Transverse colon (tissue), 4 donors: ENCODE measurements around the gene PCBP2. TPM values are rescaled to one million over a fixed set of nuclear protein-coding genes. Genes with fewer than 3 reads are reported as not detected.

Source experiments
- DNase-seq: peaks from one replicate; pipeline ENCODE4 v3.0.0-alpha.2; 2019
- H3K27ac ChIP-seq, 4 donors: fragments of 200-600 bp; sonication (generic); 2 replicates each; pipeline ENCODE4 v1.5.1; 2016 to 2018; ENCODE audit warnings: inconsistent platforms in 4 of 4
- H3K27me3 ChIP-seq: fragments of 200-600 bp; sonication (generic); 2 replicates; pipeline ENCODE4 v1.5.1; 2017; ENCODE audit warnings: inconsistent platforms
- H3K36me3 ChIP-seq, 4 donors: fragments of 200-600 bp; sonication (generic); 2 replicates each; pipeline ENCODE4 v1.5.1; 2017 to 2019; ENCODE audit warnings: inconsistent platforms in 4 of 4
- H3K4me1 ChIP-seq, 4 donors: fragments of 200-600 bp; sonication (generic); 2 replicates each; pipeline ENCODE4 v1.5.1; 2017 to 2020; ENCODE audit warnings: inconsistent platforms in 4 of 4
- H3K4me3 ChIP-seq, 4 donors: fragments of 200-600 bp; sonication (generic); 1 replicate in 1 of 4; 2 replicates in 3 of 4; pipeline versions ENCODE4 v1.5.1 to v1.6.1; 2017 to 2019; ENCODE audit warnings: inconsistent platforms in 4 of 4
- H3K9me3 ChIP-seq, 2 donors: fragments of 200-600 bp; sonication (generic); 2 replicates each; pipeline ENCODE4 v1.5.1; 2017 to 2019; ENCODE audit warnings: inconsistent platforms in 2 of 2
- EP300 ChIP-seq: sonication (generic); formaldehyde crosslinking; IDR thresholded peaks from one replicate; pipeline ENCODE4 v1.6.1; 2017; ENCODE audit warnings: antibody characterized with exemption, low read depth
- POLR2A ChIP-seq: fragments of 450-650 bp; IDR thresholded peaks from one replicate; pipeline ENCODE4 v1.6.1; 2016; ENCODE audit warnings: antibody characterized with exemption, mild to moderate bottlenecking, moderate library complexity
- WGBS, 2 donors: methylation state at CpG; one replicate each; pipeline ENCODE4 v1.1.5; 2018; ENCODE audit warnings: low coverage in 1 of 2; 5-methylcytosine and 5-hydroxymethylcytosine counted together
- in situ Hi-C, 4 donors: fragments of 200-750 bp; cut with MboI; loops; one replicate each; pipeline versions ENCODE4 v1.15.0 to v1.15.1; 2017; ENCODE audit warnings: low sequenced_read_pairs in 3 of 4, low pct_ligation_motif_present in 1 of 4, low pct_unique_long_range_greater_than_20kb in 1 of 4
- intact Hi-C: fragments of 100-400 bp; cut with DNase I; formaldehyde crosslinking; loops from one replicate; pipeline ENCODE4 v1.15.1; 2023; ENCODE audit warnings: low total_unique reads
- small RNA-seq, 4 donors: library from RNA; depleted of rRNA; stranded (forward); fragments of <200 nt; gene quantifications; one replicate each; pipeline ENCODE3, GENCODE V24; 2016
- total RNA-seq, 4 donors: library from RNA; depleted of rRNA; stranded (reverse); fragments of >200 nt; gene quantifications; one replicate each; pipeline ENCODE4 v1.1.0, GENCODE V29; 2016
- TF ChIP-seq, protein P1 (sequence below), 5 experiments: fragments of 200-600 bp in 3 of 5; fragments of 450-650 bp in 2 of 5; sonication (generic) in 3 of 5; IDR thresholded peaks; 1 replicate in 2 of 5; 2 replicates in 3 of 5; pipeline ENCODE4 v1.5.1; 2016 to 2017; ENCODE audit warnings: antibody characterized with exemption in 5 of 5, inconsistent platforms in 3 of 5, mild to moderate bottlenecking in 2 of 5, moderate library complexity in 1 of 5

The PCBP2 gene
- total RNA-seq, 4 donors from 2014 or later = 340 to 492 (median 432) TPM

DNA sequence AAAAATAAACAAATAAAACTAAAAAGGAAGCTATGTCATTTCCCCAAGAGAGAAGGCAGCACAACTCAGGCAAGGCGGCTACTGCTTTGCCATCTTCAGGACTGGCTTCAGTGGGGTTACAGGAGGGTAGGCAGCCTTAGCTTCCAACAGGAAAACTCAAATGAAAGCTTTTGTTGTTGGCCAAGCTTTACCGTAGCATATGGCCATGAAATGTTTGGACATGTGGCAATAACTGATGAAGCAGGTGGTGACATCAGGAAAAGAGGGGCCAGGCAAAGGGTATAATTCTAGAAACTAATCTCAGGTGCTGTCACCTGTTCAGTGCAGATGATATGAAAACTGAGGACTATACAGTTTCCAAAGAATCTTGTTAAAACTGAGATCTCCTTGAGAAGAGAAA is 78.2 kb downstream of the PCBP2 start:
- H3K36me3 ChIP-seq = peaks cover 0 to 76% (median 35%) of the 10 kb centered on the region in 4 donors
- H3K27ac ChIP-seq = no peak overlapping the region
- H3K4me1 ChIP-seq = no peaks in the 10 kb centered on the region
- H3K9me3 ChIP-seq = no peaks in the 10 kb centered on the region
- 74 to 87% methylated on average over 2 of the region's 2 CpGs for WGBS, 2 donors
- no peaks in the 10 kb centered on the region for H3K27me3 ChIP-seq
- intact Hi-C loops (no loop called here), in situ Hi-C loops (no loop called here)
- H3K4me3 ChIP-seq = no peak overlapping the region
- no peak for DNase-seq
- TF ChIP-seq, protein P1, sequence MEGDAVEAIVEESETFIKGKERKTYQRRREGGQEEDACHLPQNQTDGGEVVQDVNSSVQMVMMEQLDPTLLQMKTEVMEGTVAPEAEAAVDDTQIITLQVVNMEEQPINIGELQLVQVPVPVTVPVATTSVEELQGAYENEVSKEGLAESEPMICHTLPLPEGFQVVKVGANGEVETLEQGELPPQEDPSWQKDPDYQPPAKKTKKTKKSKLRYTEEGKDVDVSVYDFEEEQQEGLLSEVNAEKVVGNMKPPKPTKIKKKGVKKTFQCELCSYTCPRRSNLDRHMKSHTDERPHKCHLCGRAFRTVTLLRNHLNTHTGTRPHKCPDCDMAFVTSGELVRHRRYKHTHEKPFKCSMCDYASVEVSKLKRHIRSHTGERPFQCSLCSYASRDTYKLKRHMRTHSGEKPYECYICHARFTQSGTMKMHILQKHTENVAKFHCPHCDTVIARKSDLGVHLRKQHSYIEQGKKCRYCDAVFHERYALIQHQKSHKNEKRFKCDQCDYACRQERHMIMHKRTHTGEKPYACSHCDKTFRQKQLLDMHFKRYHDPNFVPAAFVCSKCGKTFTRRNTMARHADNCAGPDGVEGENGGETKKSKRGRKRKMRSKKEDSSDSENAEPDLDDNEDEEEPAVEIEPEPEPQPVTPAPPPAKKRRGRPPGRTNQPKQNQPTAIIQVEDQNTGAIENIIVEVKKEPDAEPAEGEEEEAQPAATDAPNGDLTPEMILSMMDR (IDR thresholded peaks at IDR 0.05) = no peak
- no peak for TF ChIP-seq POLR2A
- no peak for TF ChIP-seq EP300

Small RNA genes lying within 50 kb of the gene (small RNA-seq; reads per million reads assigned to genes)
- 0 reads per million in 4 donors for gene AC023509.3

Other genes starting within 250 kb of the PCBP2 start
- gene ITGB7, start 244.9 kb upstream of the PCBP2 start, total RNA-seq = 1 to 10 TPM in 3 of 4 donors, under 1 TPM in 1; 0.60 to 8.3 (median 2.9) TPM
- 10 to 100 TPM in 1 of 4 donors, 1 to 10 TPM in 2, not detected in 1; 2.6 to 15.4 (median 7.6) TPM for gene RARG, start 219.9 kb upstream of the PCBP2 start, total RNA-seq
- 10 to 100 TPM in 3 of 4 donors, 1 to 10 TPM in 1; 6.5 to 31.8 (median 18.8) TPM for gene ESPL1, start 183.8 kb upstream of the PCBP2 start, total RNA-seq
- 100 to 1,000 TPM; 244 to 451 (median 381) TPM for gene PFDN5, start 156.6 kb upstream of the PCBP2 start, total RNA-seq
- 10 to 100 TPM; 12.7 to 37.0 (median 24.3) TPM for gene MYG1, start 152.4 kb upstream of the PCBP2 start, total RNA-seq
- gene AAAS, start 130.5 kb upstream of the PCBP2 start, total RNA-seq = 10 to 100 TPM; 31.8 to 51.6 (median 39.9) TPM
- not detected for gene SP7, start 115.7 kb upstream of the PCBP2 start, total RNA-seq
- gene SP1, start 71.9 kb upstream of the PCBP2 start, total RNA-seq = 10 to 100 TPM; 32.6 to 80.1 (median 67.1) TPM
- under 1 TPM in 1 of 4 donors, not detected in 3; 0.27 TPM for gene AMHR2, start 28.2 kb upstream of the PCBP2 start, total RNA-seq
- gene PRR13, start 10.4 kb upstream of the PCBP2 start, total RNA-seq = 100 to 1,000 TPM; 175 to 307 (median 261) TPM
- gene MAP3K12, start 47.4 kb downstream of the PCBP2 start, total RNA-seq = 10 to 100 TPM in 2 of 4 donors, 1 to 10 TPM in 2; 6.8 to 20.9 (median 10.3) TPM
- gene TARBP2, start 49.2 kb downstream of the PCBP2 start, total RNA-seq = 10 to 100 TPM; 22.4 to 37.0 (median 34.1) TPM
- gene NPFF, start 55.4 kb downstream of the PCBP2 start, total RNA-seq = not detected
- gene ATF7, start 174.3 kb downstream of the PCBP2 start, total RNA-seq = 10 to 100 TPM; 14.2 to 29.7 (median 26.8) TPM
- gene ATP5MC2, start 224.0 kb downstream of the PCBP2 start, total RNA-seq = 100 to 1,000 TPM; 248 to 394 (median 337) TPM